Measurements from ENCODE around the gene TMEM201.

Gene TMEM201

GRCh38 chr1:9600861-9601834 is 12.4 kb downstream of the TMEM201 start:
- no peak for DNase-seq

- no peak for DNase-seq
Measured at GRCh38 chr1:9601942-9602793, 13.5 kb downstream of the TMEM201 start.

GRCh38 chr1:9602794-9603167 is 14.1 kb downstream of the TMEM201 start:
- DNase-seq, result no peak

- no peak for DNase-seq
Measured at GRCh38 chr1:9603307-9603706, 14.6 kb downstream of the TMEM201 start.

GRCh38 chr1:9603766-9604753 is 15.3 kb downstream of the TMEM201 start:
- no peak for DNase-seq

- no peak for DNase-seq
Measured at GRCh38 chr1:9604836-9605235, 16.1 kb downstream of the TMEM201 start.

- DNase-seq, result no peak
Measured at GRCh38 chr1:9605946-9606455, 17.3 kb downstream of the TMEM201 start.

GRCh38 chr1:9606458-9606857 is 17.7 kb downstream of the TMEM201 start:
- DNase-seq, result no peak

- DNase-seq, result no peak
Measured at GRCh38 chr1:9606948-9607347, 18.2 kb downstream of the TMEM201 start.

GRCh38 chr1:9607352-9607751 is 18.6 kb downstream of the TMEM201 start:
- no peak for DNase-seq

- no peak for DNase-seq
Measured at GRCh38 chr1:9609998-9610397, 21.3 kb downstream of the TMEM201 start.

GRCh38 chr1:9610548-9610947 is 21.8 kb downstream of the TMEM201 start:
- DNase-seq, result no peak

GRCh38 chr1:9611716-9612115 is 23.0 kb downstream of the TMEM201 start:
- DNase-seq, result no peak

GRCh38 chr1:9612162-9612845 is 23.6 kb downstream of the TMEM201 start:
- DNase-seq, result no peak

- DNase-seq, result no peak
Measured at GRCh38 chr1:9612871-9613624, 24.3 kb downstream of the TMEM201 start.

GRCh38 chr1:9613625-9614299 is 25.1 kb downstream of the TMEM201 start:
- no peak for DNase-seq

GRCh38 chr1:9615316-9616063 is 26.8 kb downstream of the TMEM201 start:
- DNase-seq, result peak; percentile 80

- DNase-seq, result no peak
Measured at GRCh38 chr1:9618909-9619679, 30.4 kb downstream of the TMEM201 start.

- no peak for DNase-seq
Measured at GRCh38 chr1:9621032-9621431, 32.3 kb downstream of the TMEM201 start.

Data from activated CD8-positive, alpha-beta memory T cell treated with anti-CD3 and anti-CD28 coated beads, Interleukin-2, amount 50 U/mL, for 48 hours (primary cell).